ENCODE results near the gene FKBP15.
"Not testable (repeated sequence)": the region's sequence is repeated elsewhere in the genome, so short reads cannot be mapped to it uniquely, and the experiment has no call there.

FKBP15 gene

GRCh38 chr9:113148372-113148705 lies 72.7 kb downstream of the FKBP15 start:
- DNase-seq, result no peak

DNA sequence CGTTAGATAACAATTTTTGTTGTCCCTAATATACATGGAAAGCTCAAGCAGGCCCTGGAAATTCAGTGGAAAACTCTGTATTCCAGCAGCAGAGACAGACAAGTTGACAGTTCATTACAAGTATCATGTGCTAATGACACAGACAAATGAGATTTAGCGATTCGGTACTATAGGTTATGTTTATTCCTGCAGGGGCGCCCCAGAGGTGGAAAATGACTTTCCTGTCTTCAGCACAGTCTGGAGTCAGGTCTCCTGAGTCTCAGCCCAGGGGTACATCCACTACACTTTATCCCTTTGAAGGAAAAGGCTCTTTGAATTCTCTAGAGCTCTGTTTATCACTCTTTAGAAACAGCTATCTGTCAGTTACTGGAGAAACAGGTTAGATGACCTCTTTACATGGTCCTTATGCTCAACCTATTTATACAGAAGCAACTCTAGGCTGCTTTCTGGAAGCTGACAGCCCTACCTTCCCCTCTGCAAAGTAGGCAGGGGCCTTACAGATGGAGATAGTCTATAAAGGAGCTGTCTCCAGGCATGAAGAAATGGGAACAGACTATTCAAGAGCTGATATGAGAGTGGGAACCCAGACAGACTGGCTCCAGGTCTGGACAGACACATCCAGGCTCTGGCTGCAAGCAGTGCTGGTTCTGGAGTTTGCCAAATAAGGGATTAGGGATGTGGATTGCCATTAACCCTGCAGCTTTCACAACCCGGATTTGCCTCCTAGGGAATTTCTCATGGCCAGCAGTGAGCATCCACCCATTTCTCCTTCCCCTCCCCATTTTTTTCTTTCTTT lies 77.4 kb downstream of the FKBP15 start:
- DNase-seq, result no peak

GRCh38 chr9:113140896-113141295 lies 80.2 kb downstream of the FKBP15 start:
- not testable (repeated sequence) for DNase-seq

GRCh38 chr9:113139953-113140352 lies 81.1 kb downstream of the FKBP15 start:
- no peak for DNase-seq

DNA sequence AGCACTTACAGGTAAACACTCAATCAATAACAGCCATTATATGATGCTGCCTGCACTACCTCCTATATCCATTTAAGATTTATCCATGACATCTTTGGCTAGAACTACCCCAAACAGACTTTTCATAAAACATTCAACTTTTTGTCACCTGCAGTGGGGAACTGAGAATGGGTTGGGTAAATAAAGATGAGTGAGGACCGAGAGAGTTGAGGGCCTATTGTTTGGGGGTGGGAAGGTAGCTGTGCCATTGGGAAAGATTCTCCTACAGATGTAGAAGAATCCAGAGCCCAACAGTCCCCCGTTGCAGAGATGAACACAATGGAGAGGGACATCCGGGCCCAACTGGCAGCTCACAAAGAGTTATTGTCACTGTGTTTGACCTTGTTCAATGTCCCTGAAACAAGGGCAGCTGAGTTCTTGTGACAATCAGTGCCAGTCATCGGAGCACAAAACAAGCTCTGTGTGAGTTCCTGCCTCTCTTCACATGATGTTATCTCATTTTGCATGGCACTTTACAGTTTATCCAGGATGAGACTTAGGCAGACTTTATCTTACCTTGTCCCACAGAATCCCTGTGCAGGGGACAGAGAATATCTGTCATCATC lies 81.8 kb downstream of the FKBP15 start:
- DNase-seq, result no peak

DNA sequence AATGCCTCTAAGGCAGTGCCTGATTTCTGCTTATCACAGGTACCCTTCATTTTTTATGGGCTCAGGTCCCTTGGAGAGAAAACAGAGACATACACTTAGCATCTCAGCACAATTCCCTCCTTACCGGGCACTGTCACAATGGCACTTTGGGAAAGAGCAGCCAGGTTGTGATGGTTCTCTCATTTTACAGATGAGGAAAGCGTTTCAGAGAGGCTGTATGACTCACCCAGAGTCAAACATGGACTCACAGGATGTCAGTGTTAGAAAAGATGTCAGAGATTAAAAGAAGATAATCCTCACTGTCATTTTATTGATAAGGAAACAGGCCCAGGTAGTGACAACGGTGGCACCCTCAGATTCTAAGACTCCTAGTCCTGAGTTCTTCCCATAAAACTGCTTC lies 82.3 kb downstream of the FKBP15 start:
- no peak for DNase-seq

DNA sequence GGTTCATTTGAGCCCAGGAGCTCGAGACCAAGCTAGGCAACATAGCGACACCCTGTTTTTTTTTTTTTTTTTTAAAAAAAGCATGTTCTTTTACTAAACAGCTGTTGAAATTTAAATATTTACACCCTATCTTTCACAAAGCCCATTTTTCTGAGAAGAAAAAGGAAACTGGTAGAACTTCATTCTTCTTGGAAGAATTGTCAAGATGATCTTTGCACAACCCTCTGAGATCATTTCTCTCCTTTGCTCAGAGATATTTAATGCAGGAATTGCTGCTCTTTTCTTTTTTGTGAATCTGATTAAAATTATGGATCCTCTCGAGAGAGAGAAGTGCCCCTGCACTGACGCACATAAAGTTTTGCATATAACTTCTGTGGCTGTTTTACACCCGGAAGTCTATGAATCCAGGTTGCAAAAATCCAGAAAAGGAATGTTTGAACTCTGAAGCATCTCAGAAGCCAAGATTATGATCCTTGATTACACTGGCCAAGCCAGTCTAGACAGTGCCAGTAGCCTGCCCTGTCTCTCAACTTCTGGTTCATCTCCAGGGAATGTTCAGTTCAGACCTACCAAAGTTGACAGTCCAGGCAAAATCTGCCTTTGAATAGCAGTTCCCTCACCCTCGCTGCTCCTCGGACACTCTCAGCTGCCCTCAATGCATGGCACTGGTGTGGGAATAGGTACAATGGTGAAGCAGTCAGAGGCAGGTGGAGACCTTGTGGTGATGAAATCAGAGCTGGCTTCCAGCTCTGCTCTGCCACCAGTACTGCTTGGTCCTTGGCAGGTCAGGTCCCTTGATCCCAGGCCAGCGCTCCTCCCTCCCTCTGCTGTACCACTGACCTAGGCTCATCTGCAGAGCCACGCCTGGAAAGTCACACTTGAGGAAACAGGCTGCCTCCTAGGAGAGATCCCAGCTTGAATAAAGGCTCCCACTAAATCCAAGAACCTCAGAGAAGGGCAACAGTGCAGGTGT lies 83.6 kb downstream of the FKBP15 start:
- no peak for DNase-seq

DNA sequence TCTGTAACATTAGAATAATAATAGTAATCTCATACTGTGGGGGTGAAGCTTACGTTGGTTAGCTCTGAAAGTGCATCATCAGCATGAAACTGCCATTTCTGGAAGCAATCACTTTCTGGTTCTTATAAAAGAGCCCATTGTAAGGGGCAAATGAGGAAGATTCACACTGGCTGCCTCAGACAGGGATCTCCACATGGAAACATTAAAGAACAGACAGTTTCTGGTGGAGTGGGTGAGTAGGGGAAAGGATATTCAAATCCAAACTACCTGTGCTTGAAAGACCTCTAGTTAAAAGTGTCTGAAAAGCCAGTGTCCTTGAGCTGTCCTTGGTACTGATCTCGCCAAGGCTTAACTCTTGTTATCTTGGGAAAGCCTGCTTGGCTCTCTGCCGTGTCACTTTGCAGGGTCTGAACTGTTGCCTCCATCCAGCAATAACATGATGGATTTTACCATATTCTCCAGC lies 89.4 kb downstream of the FKBP15 start:
- no peak for DNase-seq

DNA sequence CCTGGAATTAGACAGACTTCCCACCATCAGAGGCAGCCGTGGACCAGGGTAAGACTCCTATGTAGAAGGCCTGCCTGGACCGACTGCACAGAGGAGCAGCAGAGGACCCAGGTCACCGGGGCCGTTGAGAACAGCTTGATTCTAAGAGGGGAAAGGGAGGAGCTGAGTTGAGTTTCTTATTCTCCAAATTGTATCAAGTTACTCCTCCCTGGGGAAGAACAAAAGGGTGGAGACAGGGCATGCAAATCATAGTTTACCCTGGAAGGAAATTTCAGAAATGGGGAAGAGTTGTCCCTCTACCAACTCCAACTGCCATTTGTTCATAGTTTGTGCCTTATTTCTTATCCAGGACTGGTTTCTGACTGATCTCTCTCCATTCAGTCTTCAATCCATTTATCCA lies 91.2 kb downstream of the FKBP15 start:
- DNase-seq, result no peak

GRCh38 chr9:113129466-113129865 lies 91.6 kb downstream of the FKBP15 start:
- no peak for DNase-seq

GRCh38 chr9:113125386-113126035 lies 95.6 kb downstream of the FKBP15 start:
- no peak for DNase-seq

DNA sequence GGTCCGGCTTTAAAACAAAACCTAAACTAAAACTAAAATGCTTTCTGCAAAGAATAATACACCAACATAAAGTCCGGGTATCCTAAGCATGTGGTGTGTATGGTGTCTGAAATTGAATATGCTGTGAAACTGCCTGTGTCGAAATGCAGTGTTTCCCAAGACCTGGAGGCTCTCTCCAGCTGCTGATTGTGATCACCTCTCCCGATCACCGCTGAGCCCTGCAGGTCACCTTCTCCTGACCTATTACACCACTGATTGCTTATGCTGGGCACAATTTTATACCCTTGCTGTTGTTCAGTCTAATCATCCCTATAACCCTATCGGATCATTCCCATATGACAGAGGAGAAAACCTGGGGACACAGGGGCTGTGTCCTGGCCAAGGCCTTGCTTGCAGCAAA lies 102.2 kb downstream of the FKBP15 start:
- not testable (repeated sequence) for DNase-seq
